Right lobe of liver (tissue), 5 donors: ENCODE measurements around the gene ARL2. TPM values are rescaled to one million over a fixed set of nuclear protein-coding genes. Genes with fewer than 3 reads are reported as not detected.

Experiments
- microRNA-seq, 2 donors: library from miRNA; unstranded; fragments of <30 nt; microRNA quantifications; one replicate each; pipeline ENCODE4, GENCODE V29; 2019 to 2020
- small RNA-seq, 2 experiments: library from RNA; depleted of rRNA; stranded (forward); fragments of <200 nt; gene quantifications; one replicate each; pipeline ENCODE3, GENCODE V24; 2016
- total RNA-seq, 6 experiments: library from RNA; depleted of rRNA in 2 of 6; stranded (reverse); fragments of >200 nt in 2 of 6; fragmentation: NEBNext Ultra II Directional in 3 of 6; extraction: Animal tissue kit (Norgen Biotek cat#: 25700) in 3 of 6; gene quantifications; one replicate each; pipeline versions ENCODE4 v1.1.0 to v1.2.4, GENCODE V29; 2016 to 2023
- donor health status: DM: no; HTN: no; CAD: no.
- donor health status: DM: no; HTN: no; CAD: no.
- donor health status: DM: no; HTN: yes; CAD: no.
- donor health status: DM: no; HTN: yes; CAD: no.

Gene ARL2
- total RNA-seq, 6 experiments from 2014 or later = 7.3 to 26.2 (median 10.0) TPM

Small RNA genes lying within 50 kb of the gene (microRNA-seq; reads per million reads assigned to microRNA genes)
- 0.58 to 1.3 reads per million in 2 donors for gene MIR6879

Small RNA genes lying within 50 kb of the gene (small RNA-seq; reads per million reads assigned to genes)
- gene MIR6879 (0 reads per million in 2 experiments), gene SNX15 (0 to 0.13 reads per million in 2 experiments)

Other genes with a start within 250 kb of the ARL2 start
- 100 to 1,000 TPM in 5 of 6 experiments, 10 to 100 TPM in 1; 92.7 to 164 (median 141) TPM for gene SF1, start 235.6 kb upstream of the ARL2 start, total RNA-seq
- gene MAP4K2, start 210.9 kb upstream of the ARL2 start, total RNA-seq = 10 to 100 TPM in 1 of 6 experiments, 1 to 10 TPM in 5; 3.4 to 14.7 (median 4.8) TPM
- gene MEN1, start 203.6 kb upstream of the ARL2 start, total RNA-seq = 10 to 100 TPM; 13.1 to 21.5 (median 17.0) TPM
- gene CDC42BPG, start 169.5 kb upstream of the ARL2 start, total RNA-seq = 1 to 10 TPM in 1 of 6 experiments, under 1 TPM in 5; 0.63 to 1.1 (median 0.99) TPM
- gene EHD1, start 135.5 kb upstream of the ARL2 start, total RNA-seq = 10 to 100 TPM; 18.8 to 36.1 (median 26.3) TPM
- gene ATG2A, start 97.0 kb upstream of the ARL2 start, total RNA-seq = 10 to 100 TPM; 26.4 to 42.9 (median 32.2) TPM
- gene PPP2R5B, start 89.5 kb upstream of the ARL2 start, total RNA-seq = 10 to 100 TPM in 1 of 6 experiments, 1 to 10 TPM in 5; 6.8 to 12.6 (median 8.9) TPM
- gene GPHA2, start 78.3 kb upstream of the ARL2 start, total RNA-seq = under 1 TPM in 1 of 6 experiments, not detected in 5; 0.46 TPM
- under 1 TPM in 2 of 6 experiments, not detected in 4; 0.33 to 0.86 TPM for gene MAJIN, start 42.1 kb upstream of the ARL2 start, total RNA-seq
- gene BATF2, start 17.2 kb upstream of the ARL2 start, total RNA-seq = 1 to 10 TPM; 1.9 to 2.5 (median 2.3) TPM
- 10 to 100 TPM in 1 of 6 experiments, 1 to 10 TPM in 5; 6.4 to 10.3 (median 8.7) TPM for gene SNX15, start 13.3 kb downstream of the ARL2 start, total RNA-seq
- 10 to 100 TPM in 2 of 6 experiments, 1 to 10 TPM in 4; 4.2 to 13.8 (median 5.8) TPM for gene SAC3D1, start 27.1 kb downstream of the ARL2 start, total RNA-seq
- 1 to 10 TPM in 5 of 6 experiments, under 1 TPM in 1; 0.83 to 3.5 (median 1.4) TPM for gene NAALADL1, start 44.4 kb downstream of the ARL2 start, total RNA-seq
- gene CDCA5, start 69.9 kb downstream of the ARL2 start, total RNA-seq = 1 to 10 TPM in 3 of 6 experiments, under 1 TPM in 3; 0.31 to 2.3 (median 1.0) TPM
- gene ZFPL1, start 70.1 kb downstream of the ARL2 start, total RNA-seq = 10 to 100 TPM; 15.4 to 22.4 (median 18.0) TPM
- gene VPS51, start 82.1 kb downstream of the ARL2 start, total RNA-seq = 100 to 1,000 TPM in 2 of 6 experiments, 10 to 100 TPM in 4; 41.5 to 170 (median 50.2) TPM
- 100 to 1,000 TPM in 1 of 6 experiments, 10 to 100 TPM in 5; 25.6 to 112 (median 37.8) TPM for gene TM7SF2, start 97.7 kb downstream of the ARL2 start, total RNA-seq
- 10 to 100 TPM in 2 of 6 experiments, 1 to 10 TPM in 4; 4.9 to 15.7 (median 6.2) TPM for gene ZNHIT2, start 103.5 kb downstream of the ARL2 start, total RNA-seq
- 100 to 1,000 TPM; 287 to 472 (median 343) TPM for gene FAU, start 108.0 kb downstream of the ARL2 start, total RNA-seq
- 10 to 100 TPM; 26.3 to 51.7 (median 28.4) TPM for gene MRPL49, start 108.2 kb downstream of the ARL2 start, total RNA-seq
- gene SYVN1, start 120.4 kb downstream of the ARL2 start, total RNA-seq = 100 to 1,000 TPM in 4 of 6 experiments, 10 to 100 TPM in 2; 73.0 to 120 (median 109) TPM
- gene SPDYC, start 156.1 kb downstream of the ARL2 start, total RNA-seq = 1 to 10 TPM in 2 of 6 experiments, under 1 TPM in 2, not detected in 2; 0.49 to 1.8 (median 0.87) TPM
- 100 to 1,000 TPM in 1 of 6 experiments, 10 to 100 TPM in 5; 55.7 to 124 (median 83.1) TPM for gene CAPN1, start 167.8 kb downstream of the ARL2 start, total RNA-seq
- gene POLA2, start 247.8 kb downstream of the ARL2 start, total RNA-seq = 1 to 10 TPM; 1.8 to 8.4 (median 3.5) TPM